CD14-positive monocyte (primary cell): ENCODE data around the gene MAP2K1. TPM values are rescaled to one million over a fixed set of nuclear protein-coding genes. Genes with fewer than 3 reads are reported as not detected.
A peak's percentile ranks its signal among the peaks of the same experiment; 100 is the strongest.

Source experiments
- DNase-seq, 3 donors: peaks; one replicate each; pipeline ENCODE4 v3.0.0-alpha.2; 2011 to 2022
- H2AFZ ChIP-seq: 2 replicates; pipeline ENCODE4 v1.6.0; 2012; ENCODE audit warnings: mild to moderate bottlenecking, low read depth, low read length, inconsistent platforms; ENCODE audit not compliant: insufficient read depth, poor library complexity, severe bottlenecking
- H3K27ac ChIP-seq, 2 donors: 1 replicate in 1 of 2; 2 replicates in 1 of 2; pipeline ENCODE4 v1.5.1; 2012 to 2013; ENCODE audit warnings: low read length in 2 of 2, control low read depth in 1 of 2, inconsistent platforms in 1 of 2, low read depth in 1 of 2, mild to moderate bottlenecking in 1 of 2
- H3K27me3 ChIP-seq, 2 donors: one replicate each; pipeline versions ENCODE4 v1.6.0 to v1.6.1; 2011 to 2013; ENCODE audit warnings: low read length in 2 of 2; ENCODE audit not compliant: control insufficient read depth in 2 of 2, insufficient read depth in 2 of 2
- H3K36me3 ChIP-seq, 2 donors: replicated peaks in 1 of 2; 1 replicate in 1 of 2; 2 replicates in 1 of 2; pipeline versions ENCODE4 v1.5.1 to v1.6.1; 2012 to 2013; ENCODE audit warnings: low read length in 2 of 2, control low read depth in 1 of 2, inconsistent platforms in 1 of 2, mild to moderate bottlenecking in 1 of 2; ENCODE audit not compliant: insufficient read depth in 2 of 2, control insufficient read depth in 1 of 2
- H3K4me1 ChIP-seq, 2 donors: 1 replicate in 1 of 2; 2 replicates in 1 of 2; pipeline versions ENCODE4 v1.5.1 to v1.6.1; 2012 to 2013; ENCODE audit warnings: low read length in 2 of 2, control low read depth in 1 of 2, inconsistent platforms in 1 of 2, mild to moderate bottlenecking in 1 of 2, moderate library complexity in 1 of 2; ENCODE audit not compliant: insufficient read depth in 2 of 2, control insufficient read depth in 1 of 2
- H3K4me2 ChIP-seq: replicated peaks from 2 replicates; pipeline ENCODE3; 2012; ENCODE audit warnings: low read length, moderate library complexity, mild to moderate bottlenecking; ENCODE audit not compliant: poor library complexity, severe bottlenecking; ENCODE audit errors: extremely low read depth
- H3K4me3 ChIP-seq, 3 experiments: fragments of 200-600 bp in 1 of 3; sonication (generic) in 1 of 3; replicated peaks in 1 of 3; 1 replicate in 2 of 3; 2 replicates in 1 of 3; pipeline ENCODE4 v1.5.1; 2011 to 2013; ENCODE audit warnings: low read length in 3 of 3, mild to moderate bottlenecking in 3 of 3, control low read depth in 2 of 3, low read depth in 2 of 3, inconsistent platforms in 1 of 3, moderate library complexity in 1 of 3
- H3K79me2 ChIP-seq: 2 replicates; pipeline ENCODE4 v1.6.0; 2012; ENCODE audit warnings: mild to moderate bottlenecking, control low read depth, inconsistent platforms, low read length, moderate library complexity; ENCODE audit not compliant: insufficient read depth
- H3K9ac ChIP-seq: 2 replicates; pipeline ENCODE4 v1.6.0; 2017; ENCODE audit warnings: low read length, mild to moderate bottlenecking; ENCODE audit not compliant: insufficient read depth, poor library complexity, severe bottlenecking
- H3K9me3 ChIP-seq, 2 donors: replicated peaks in 1 of 2; 1 replicate in 1 of 2; 2 replicates in 1 of 2; pipeline versions ENCODE4 v1.5.1 to v1.6.1; 2012 to 2013; ENCODE audit warnings: low read length in 2 of 2, control low read depth in 1 of 2; ENCODE audit not compliant: control insufficient read depth in 1 of 2, insufficient read depth in 1 of 2
- H4K20me1 ChIP-seq: 2 replicates; pipeline ENCODE4 v1.6.0; 2012; ENCODE audit warnings: mild to moderate bottlenecking, low read length, control low read depth, moderate library complexity; ENCODE audit not compliant: insufficient read depth
- H3K27ac Mint-ChIP-seq, 7 donors: one replicate each; pipeline ENCODE4 v1.8.0; 2020; ENCODE audit warnings: mild to moderate bottlenecking in 7 of 7, mixed read lengths in 7 of 7, moderate library complexity in 6 of 7, inconsistent platforms in 2 of 7
- H3K27me3 Mint-ChIP-seq, 3 donors: one replicate each; pipeline ENCODE4 v1.8.0; 2021 to 2022; ENCODE audit warnings: low read depth in 3 of 3, mild to moderate bottlenecking in 3 of 3, mixed read lengths in 3 of 3, moderate library complexity in 3 of 3, inconsistent platforms in 1 of 3
- H3K36me3 Mint-ChIP-seq, 2 donors: one replicate each; pipeline ENCODE4 v1.8.0; 2020; ENCODE audit warnings: mixed read lengths in 2 of 2, inconsistent platforms in 1 of 2, mild to moderate bottlenecking in 1 of 2
- H3K4me1 Mint-ChIP-seq: one replicate; pipeline ENCODE4 v1.8.0; 2020; ENCODE audit warnings: mild to moderate bottlenecking, mixed read lengths
- H3K4me3 Mint-ChIP-seq, 2 donors: one replicate each; pipeline ENCODE4 v1.8.0; 2020; ENCODE audit warnings: mild to moderate bottlenecking in 2 of 2, mixed read lengths in 2 of 2, moderate library complexity in 1 of 2
- H3K9me3 Mint-ChIP-seq, 7 donors: one replicate each; pipeline ENCODE4 v1.8.0; 2020 to 2022; ENCODE audit warnings: mixed read lengths in 7 of 7, mild to moderate bottlenecking in 6 of 7, moderate library complexity in 6 of 7, inconsistent platforms in 2 of 7
- WGBS: methylation state at CpG from one replicate; pipeline ENCODE4 v1.1.5; 2013; ENCODE audit warnings: missing lambda C conversion rate; ENCODE audit not compliant: insufficient coverage; 5-methylcytosine and 5-hydroxymethylcytosine counted together
- intact Hi-C, 2 donors: fragments of 100-400 bp; cut with micrococcal nuclease; formaldehyde crosslinking; loops; one replicate each; pipeline versions ENCODE4 v1.15.0 to v1.15.1; 2023
- polyA plus RNA-seq, 3 donors: library from polyadenylated mRNA; depleted of rRNA in 1 of 3; unstranded in 2 of 3; stranded (reverse) in 1 of 3; fragments of 300-500 nt in 2 of 3; fragments of >200 nt in 1 of 3; fragmentation: Illumina TruSeq in 2 of 3; gene quantifications; 1 replicate in 2 of 3; 2 replicates in 1 of 3; pipeline ENCODE4 v1.2.3, GENCODE V29; 2012 to 2021
- TF ChIP-seq, protein P1 (sequence below): fragments of 200-600 bp; IDR thresholded peaks from one replicate; pipeline ENCODE4 v1.8.0; 2022; ENCODE audit warnings: antibody characterized with exemption, mild to moderate bottlenecking

Gene MAP2K1
- polyA plus RNA-seq, 3 donors: 41.3 to 71.1 (median 64.5) TPM

DNA sequence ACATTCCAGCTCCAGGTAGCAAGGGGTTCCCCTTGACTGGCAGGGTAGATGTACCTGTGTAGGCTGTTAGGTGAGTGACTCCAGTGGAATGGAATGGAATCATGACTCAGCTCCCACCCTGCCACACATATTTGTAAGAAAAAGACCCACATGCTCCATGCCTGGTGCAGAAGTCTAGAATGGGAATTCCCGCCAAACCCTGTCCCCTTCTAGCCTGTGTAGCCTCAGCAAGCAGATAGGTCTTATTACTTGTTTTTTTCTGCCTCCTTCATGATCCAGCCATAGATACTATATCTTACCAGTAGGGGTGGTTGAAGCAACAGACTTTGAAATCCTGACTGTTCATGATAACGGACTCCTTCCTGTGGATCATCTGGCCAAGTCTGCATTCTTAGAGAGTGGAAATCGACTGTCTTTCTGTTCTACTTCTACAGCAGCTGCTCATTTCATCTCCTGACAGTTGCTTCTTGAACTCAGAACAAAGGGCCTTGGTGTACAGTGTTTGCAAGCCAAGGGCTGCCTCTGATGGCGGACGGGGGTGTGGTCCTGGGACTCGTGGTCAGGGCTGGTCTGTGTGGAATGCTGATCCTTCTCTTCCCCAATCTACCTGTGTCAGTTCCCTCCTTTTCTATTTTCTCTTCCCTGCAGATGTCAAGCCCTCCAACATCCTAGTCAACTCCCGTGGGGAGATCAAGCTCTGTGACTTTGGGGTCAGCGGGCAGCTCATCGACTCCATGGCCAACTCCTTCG, 94.6 kb downstream of the MAP2K1 start:
- Mint-ChIP-seq H3K27me3 (peaks cover 0 to 2% (median 0%) of the 10 kb centered on the region in 3 donors), H3K4me3 (no peak overlapping the region), H3K4me1 (peaks cover 38% of the 10 kb centered on the region), H3K27ac (peak overlapping the region in 1 of 7 donors; percentile 34), H3K9me3 (peaks cover 0 to 6% (median 0%) of the 10 kb centered on the region in 7 donors), H3K36me3 (peaks cover 58 to 77% of the 10 kb centered on the region in 2 donors)
- intact Hi-C loops: no loop called here
- Histone ChIP-seq H3K4me1 (peaks cover 12 to 25% of the 10 kb centered on the region in 2 donors), H2AFZ (no peak overlapping the region), H3K9me3 (no peaks in the 10 kb centered on the region), H3K79me2 (peaks cover 6% of the 10 kb centered on the region), H3K4me3 (no peak overlapping the region), H3K4me2 (no peak overlapping the region), H3K9ac (no peak overlapping the region), H3K27ac (no peak overlapping the region), H3K27me3 (no peaks in the 10 kb centered on the region), H3K36me3 (peaks cover 41 to 60% of the 10 kb centered on the region in 2 donors), H4K20me1 (peaks cover 92% of the 10 kb centered on the region)
- no peak for DNase-seq
- TF ChIP-seq, protein P1, sequence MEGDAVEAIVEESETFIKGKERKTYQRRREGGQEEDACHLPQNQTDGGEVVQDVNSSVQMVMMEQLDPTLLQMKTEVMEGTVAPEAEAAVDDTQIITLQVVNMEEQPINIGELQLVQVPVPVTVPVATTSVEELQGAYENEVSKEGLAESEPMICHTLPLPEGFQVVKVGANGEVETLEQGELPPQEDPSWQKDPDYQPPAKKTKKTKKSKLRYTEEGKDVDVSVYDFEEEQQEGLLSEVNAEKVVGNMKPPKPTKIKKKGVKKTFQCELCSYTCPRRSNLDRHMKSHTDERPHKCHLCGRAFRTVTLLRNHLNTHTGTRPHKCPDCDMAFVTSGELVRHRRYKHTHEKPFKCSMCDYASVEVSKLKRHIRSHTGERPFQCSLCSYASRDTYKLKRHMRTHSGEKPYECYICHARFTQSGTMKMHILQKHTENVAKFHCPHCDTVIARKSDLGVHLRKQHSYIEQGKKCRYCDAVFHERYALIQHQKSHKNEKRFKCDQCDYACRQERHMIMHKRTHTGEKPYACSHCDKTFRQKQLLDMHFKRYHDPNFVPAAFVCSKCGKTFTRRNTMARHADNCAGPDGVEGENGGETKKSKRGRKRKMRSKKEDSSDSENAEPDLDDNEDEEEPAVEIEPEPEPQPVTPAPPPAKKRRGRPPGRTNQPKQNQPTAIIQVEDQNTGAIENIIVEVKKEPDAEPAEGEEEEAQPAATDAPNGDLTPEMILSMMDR: no peak
- WGBS: 98% methylated on average over 7 of the region's 10 CpGs

DNA sequence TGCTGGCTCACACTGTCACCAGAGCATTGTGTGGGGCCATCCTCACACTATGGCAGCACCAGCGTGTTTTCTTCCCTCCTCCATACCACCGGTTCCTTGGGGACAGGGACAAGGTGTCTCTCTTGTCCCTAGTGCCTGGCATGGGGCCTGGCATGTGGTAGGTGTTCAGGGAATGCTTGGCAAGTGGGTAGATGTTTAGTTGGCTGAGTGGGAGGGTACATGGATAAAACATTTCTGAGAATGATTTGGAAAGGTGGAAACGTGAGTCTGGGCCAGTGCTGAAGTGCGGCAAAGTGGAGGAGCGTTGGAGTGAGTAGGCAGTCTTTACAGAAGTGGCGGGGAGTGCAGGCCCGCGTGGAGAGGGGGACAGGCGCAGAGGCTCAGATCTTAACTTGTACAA, 95.8 kb downstream of the MAP2K1 start:
- Mint-ChIP-seq H3K27me3 (peaks cover 0 to 2% (median 0%) of the 10 kb centered on the region in 3 donors), H3K9me3 (peaks cover 0 to 6% (median 0%) of the 10 kb centered on the region in 7 donors), H3K27ac (peak overlapping the region in 6 of 7 donors; percentile 2 to 83 (median 56)), H3K4me3 (no peak overlapping the region), H3K36me3 (peaks cover 68 to 81% of the 10 kb centered on the region in 2 donors), H3K4me1 (peaks cover 37% of the 10 kb centered on the region)
- DNase-seq: no peak
- H3K4me1 ChIP-seq: peaks cover 12 to 25% of the 10 kb centered on the region in 2 donors
- H3K9ac ChIP-seq: peak overlapping the region; percentile 21
- no peaks in the 10 kb centered on the region for H3K9me3 ChIP-seq
- no peak overlapping the region for H3K4me2 ChIP-seq
- peak overlapping the region in 1 of 2 donors; percentile 48 for H3K27ac ChIP-seq
- H3K27me3 ChIP-seq: no peaks in the 10 kb centered on the region
- WGBS: 86% methylated on average over 4 of the region's 9 CpGs
- H4K20me1 ChIP-seq: peaks cover 88% of the 10 kb centered on the region
- intact Hi-C loops: no loop called here
- H3K36me3 ChIP-seq: peaks cover 54 to 64% of the 10 kb centered on the region in 2 donors
- peak overlapping the region in 1 of 3 experiments; percentile 1 for H3K4me3 ChIP-seq
- no peak overlapping the region for H2AFZ ChIP-seq
- TF ChIP-seq, protein P1: no peak
- H3K79me2 ChIP-seq: peaks cover 6% of the 10 kb centered on the region
